ENCODE results near the gene DST.

DNA sequence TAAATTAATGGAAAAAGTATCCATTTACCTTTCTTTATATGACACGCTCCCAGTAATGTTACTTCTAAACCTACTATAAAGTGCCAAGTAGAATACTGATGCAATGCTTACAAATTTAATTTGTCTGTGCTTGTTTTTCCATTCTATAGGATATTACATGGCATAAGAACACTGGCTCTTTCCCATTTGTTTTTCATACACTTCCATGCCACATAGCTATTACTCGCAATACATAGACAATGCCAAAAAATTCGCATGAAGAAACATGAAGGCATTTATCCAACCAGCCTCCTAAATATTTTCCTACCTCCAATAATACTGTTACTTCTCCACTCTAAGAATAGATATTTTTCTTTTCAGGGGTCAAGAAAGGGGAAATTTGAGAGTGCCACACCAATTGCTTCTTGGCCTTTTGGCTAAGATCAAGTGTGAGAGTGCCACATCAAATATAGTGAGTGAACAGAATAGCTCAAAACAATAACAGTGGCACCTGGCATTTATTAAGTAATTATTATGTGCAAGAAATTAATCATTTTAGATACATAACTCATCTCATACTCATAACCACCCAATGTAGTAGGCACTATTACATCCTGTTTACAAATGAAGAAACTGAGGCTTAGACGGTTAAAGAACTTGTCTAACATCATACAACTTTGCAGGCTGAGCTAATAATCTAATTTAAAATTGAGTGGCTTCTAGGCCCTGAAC is 845 bp upstream of the DST start:
- TF ChIP-seq EZH2 (IDR thresholded peaks at IDR 0.05; ENCODE audit: borderline replicate concordance) = no peak
- TF ChIP-seq, protein P1, sequence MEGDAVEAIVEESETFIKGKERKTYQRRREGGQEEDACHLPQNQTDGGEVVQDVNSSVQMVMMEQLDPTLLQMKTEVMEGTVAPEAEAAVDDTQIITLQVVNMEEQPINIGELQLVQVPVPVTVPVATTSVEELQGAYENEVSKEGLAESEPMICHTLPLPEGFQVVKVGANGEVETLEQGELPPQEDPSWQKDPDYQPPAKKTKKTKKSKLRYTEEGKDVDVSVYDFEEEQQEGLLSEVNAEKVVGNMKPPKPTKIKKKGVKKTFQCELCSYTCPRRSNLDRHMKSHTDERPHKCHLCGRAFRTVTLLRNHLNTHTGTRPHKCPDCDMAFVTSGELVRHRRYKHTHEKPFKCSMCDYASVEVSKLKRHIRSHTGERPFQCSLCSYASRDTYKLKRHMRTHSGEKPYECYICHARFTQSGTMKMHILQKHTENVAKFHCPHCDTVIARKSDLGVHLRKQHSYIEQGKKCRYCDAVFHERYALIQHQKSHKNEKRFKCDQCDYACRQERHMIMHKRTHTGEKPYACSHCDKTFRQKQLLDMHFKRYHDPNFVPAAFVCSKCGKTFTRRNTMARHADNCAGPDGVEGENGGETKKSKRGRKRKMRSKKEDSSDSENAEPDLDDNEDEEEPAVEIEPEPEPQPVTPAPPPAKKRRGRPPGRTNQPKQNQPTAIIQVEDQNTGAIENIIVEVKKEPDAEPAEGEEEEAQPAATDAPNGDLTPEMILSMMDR (IDR thresholded peaks at IDR 0.05; ENCODE audit: poor library complexity) = no peak

Data from hepatocyte (in vitro differentiated cells).